Inferior parietal cortex (tissue), 1 donor: ENCODE data around the gene ACAD8.
A peak's percentile ranks its signal among the peaks of the same experiment; 100 is the strongest.

Source experiments
- DNase-seq: peaks from one replicate; pipeline ENCODE4 v3.0.0-alpha.2; 2016; ENCODE audit errors: extremely low spot score

The ACAD8 gene

DNA sequence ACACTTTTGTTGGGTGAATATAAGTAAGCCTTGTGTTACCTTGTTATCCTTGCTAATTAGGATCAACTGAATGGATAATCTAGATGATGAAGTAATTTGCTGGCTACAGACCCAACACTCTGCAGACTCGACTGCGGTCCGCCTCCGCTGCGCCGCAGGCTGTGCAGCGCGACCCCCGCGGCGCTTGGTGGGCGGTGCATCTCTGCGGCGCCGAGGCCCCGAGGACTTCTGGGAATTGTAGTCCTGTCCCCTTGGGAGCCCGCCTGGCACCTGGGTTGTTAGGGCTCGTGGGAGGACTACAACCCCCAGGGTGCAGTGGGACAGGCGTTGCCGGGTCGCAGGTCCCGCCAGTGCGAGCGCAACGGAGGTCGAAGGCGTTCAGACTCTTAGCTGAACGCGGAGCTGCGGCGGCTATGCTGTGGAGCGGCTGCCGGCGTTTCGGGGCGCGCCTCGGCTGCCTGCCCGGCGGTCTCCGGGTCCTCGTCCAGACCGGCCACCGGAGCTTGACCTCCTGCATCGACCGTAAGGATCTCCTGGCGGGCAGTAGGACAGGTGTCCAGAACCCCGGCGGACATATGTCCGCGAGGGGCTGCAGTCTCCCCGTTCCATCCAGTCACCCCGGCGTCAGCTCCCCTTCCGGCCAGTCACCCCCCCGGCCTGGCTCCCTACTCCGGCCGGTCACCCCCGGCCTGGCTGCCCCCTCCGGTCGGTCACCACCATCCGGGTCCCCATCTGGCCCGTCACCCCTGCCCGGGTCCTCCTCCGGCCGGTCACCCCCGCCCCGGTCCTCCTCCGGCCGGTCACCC is at the start of gene ACAD8, which contains the start of gene THYN1:
Gene ACAD8 (plus strand): TSS at position 381 of the 806 bp plus-strand sequence. CDS start 33 bp downstream, at position 414.
Gene THYN1 (minus strand): TSS at position 165 of the 806 bp plus-strand sequence. CDS start 470 bp downstream, outside the sequence.
- DNase-seq, result peak; percentile 97

DNA sequence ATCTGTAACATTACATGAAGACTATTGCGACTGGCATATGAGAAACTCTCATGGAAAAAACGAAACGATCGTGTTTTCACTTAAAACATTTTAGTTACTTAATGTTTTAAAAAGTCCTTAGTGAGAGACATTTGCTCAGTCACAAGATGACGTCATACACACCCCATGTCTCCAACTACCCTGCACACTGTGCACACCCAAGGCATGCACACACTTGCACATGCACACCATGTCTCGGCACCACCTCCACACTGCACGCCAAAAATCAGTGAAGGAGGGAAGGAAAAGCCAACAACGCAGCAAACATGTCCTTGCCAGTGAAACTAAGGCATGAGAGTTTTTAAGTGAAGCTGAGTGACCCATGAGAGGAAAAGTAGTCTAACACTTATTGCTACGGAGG is 47.6 kb upstream of the ACAD8 start:
- no peak for DNase-seq

DNA sequence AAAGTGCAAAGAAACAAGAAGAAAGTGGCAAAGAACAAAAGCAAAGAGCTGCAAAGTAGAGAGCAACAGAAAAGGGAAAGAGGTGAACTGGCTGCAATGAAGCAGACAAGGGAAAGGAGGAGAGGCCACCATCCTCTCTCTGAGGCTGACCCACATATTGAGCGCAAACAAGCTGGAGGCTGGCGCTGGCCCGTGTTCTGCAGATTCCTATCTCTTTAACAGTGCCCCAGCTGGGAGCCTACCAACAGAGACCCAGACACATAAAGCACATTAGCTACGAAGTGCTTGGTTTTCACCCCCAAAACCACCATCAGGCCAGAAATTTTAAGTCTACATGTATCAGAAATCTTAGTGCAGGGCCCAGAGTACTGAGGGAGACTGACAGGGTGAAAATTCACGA is 47.2 kb upstream of the ACAD8 start:
- DNase-seq, result no peak

DNA sequence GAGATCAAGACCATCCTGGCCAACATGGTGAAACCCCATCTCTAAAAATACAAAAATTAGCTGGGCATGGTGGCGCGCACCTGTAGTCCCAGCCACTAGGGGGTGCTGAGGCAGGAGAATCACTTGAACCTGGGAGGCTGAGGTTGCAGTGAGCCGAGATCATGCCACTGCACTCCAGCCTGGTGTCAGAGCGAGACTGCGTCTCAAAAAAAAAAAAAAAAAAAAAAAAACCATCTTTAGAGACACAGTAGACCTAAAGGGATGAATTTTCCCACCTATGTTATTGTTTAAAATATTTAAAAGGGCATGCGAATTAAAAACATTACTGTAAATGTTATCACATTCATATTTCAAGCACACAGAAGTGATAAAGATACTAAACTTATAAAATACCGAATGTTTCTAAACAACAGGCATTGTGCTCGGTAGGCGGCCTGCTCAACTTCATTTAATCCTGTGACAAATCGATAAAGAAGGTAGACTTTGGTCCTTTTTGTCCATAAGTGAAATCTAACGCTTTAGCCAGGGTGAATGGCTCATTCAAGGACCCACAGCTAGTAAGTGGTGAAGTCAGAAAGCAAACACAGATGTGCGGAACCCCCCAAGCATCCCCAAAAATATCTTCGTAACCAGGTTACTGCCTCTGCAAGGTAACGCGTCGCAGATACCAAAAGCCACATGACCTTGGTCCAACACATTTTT is 45.7 kb upstream of the ACAD8 start:
- DNase-seq, result no peak

DNA sequence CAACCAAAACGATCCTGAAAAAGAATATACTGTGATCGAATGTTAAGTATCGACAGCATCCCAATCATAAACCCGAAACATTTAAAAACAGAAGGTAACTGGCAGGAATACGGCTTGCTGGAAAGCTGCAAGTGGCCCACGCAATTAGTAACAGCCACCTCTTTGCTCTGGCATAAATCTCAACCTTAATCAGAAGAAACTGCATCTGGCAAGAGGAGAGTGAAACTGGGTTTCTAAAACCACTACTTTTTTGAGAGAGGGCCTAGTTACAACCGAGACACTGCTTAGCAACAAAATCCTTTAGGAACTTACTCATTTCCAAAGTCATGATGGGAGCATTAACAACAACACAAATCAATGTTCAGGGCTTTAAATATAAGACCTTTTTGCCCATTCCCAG is 37.5 kb upstream of the ACAD8 start:
- DNase-seq, result peak; percentile 31

DNA sequence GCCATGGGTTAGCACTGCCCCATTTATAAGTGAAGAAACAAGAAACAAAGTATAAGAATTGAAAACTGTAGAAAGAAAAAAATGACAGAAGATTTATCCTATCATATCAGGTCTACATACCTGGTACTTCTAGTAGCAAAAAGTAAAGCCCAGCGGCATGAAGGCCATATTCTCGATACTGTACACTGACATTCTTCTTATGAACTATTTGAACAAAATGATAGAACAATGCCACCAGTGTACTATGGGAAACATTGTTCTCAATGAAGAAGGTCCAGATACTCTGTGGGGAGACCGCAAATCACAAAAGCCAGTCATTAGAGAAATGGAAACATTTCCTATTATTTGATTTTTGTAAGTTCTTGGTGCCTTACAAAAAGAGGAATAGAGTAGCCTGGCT is 36.6 kb upstream of the ACAD8 start:
- DNase-seq, result no peak

DNA sequence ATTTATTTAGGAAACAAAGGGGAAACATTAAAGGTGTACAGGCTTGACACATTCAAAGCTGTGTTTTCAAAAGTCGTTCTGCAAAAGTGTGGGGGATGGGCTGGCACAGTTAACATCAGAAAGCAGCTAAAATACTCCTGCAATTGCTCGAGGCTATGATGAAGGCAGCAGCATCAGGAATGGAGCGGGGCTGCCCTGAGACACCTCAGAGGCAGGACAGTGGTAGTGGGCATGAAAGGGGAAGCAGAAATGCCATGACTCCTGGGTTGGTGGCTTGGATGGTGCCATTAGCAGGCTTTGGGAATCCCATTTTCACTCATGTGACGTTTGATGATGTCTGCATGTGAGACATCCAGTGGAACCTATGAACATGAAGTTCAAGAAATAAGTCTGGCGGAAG is 30.2 kb upstream of the ACAD8 start:
- no peak for DNase-seq

DNA sequence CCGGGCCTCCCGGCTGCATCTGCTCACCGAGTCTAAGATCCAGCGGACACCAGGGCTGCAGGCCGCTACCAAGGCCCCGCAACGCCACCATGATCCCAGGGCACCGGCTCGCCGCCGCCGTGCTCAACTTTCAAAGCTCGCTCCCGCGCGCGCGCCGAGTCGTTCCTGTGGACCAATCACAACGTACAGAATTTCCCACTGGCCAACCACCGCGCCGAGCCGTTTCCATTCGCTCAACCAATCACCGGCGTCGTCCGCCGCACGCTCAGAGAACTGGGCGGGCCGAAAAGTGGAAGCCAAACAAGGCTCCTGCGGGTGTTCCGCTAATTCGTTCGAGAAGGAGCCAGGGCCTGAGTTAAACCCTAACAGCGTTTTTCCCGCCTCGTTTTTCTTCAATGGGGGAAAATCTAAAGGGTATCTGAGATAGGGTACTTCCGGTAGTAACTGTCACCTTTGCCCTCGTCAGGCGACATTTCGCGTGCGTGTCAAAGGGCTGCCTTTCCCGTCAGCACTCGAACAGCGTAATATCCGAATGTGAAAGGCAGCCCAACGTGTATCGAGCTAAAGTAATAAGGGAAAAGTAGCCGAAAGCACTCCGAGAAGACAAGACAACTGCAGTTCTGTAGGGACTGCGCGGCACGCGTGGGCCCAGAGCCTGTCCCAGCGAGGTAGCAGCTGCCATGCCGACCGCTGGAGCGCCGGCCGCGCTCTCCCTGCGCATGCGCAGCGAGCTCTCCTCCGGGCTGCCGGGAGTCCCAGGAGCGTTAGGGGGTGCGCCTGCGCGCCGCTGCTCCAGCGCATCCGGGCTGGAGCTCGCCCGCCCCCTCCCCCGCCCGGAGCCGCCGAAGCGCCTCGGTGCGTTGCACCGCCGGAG is 29.3 kb upstream of the ACAD8 start, which contains the start of the genes NCAPD3 and VPS26B:
Gene NCAPD3 (minus strand): TSS at position 132 of the 874 bp plus-strand sequence. CDS start 41 bp downstream, at position 91.
Gene VPS26B (plus strand): TSS at position 836 of the 874 bp plus-strand sequence. CDS start 452 bp downstream, outside the sequence.
- peak; percentile 96 for DNase-seq

DNA sequence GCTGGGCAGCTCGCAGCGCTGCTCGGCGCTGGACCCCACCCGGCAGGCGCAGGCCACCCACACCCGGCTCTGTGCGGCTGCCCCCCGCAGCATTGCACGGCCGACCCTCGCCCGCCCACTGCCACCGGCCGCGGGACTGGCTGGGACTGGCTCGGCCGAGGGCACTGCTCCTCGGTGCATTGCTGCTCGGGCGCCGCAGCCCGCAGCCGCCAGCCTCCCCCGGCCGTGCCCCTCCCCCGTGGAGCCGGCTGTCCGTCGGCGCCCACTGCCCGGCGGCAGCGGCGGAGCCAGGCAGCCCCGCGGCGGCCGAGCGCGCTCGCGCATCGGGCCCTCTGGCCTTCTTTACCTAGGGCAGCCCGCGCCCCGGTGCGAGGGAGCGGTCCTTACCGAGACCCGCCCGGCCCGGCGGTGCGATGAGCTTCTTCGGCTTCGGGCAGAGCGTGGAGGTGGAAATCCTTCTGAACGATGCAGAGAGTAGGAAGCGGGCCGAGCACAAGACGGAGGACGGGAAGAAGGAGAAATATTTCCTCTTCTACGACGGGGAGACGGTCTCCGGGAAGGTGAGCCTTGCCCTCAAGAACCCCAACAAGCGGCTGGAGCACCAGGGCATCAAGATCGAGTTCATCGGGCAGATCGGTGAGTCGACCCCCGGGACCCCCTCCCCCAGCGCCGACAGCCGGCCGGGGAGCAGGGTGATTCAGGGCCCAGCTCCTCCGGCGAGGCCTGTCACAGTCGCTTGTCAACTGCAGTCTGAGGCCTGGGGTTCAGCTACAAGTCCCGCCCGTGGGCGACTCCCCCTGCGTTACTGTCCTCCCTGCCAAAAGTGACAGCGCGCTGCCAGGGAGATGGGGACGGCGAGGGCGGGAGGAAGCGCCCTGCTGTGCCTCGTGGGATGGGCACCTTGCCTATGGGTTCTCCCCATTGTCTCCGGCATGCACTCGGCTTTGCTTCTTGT is 28.4 kb upstream of the ACAD8 start:
- peak; percentile 44 for DNase-seq

DNA sequence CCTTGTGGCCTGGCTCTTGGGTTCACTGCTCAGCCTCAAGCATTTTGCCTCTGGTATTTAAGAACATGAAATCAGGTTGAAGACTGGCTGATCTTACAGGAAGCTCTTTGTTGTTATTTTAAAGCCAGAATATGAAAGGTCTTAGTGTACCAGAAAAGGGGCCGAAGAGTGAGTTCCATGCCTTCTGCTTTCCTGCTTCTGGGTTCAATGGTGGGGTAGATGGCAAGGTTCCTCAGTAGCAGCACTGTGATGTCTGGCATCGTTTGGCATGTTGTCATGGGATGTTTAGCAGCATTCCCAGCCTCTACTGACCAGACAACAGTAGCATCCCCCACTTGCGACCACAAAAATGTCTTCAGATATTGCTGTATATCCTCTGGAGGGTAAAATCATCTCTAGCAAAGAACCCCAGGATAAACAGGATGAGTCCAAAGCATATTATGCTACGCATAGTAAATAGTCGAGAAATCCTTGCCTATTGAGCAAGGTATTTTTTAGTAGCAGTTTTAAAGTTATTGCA is 26.5 kb upstream of the ACAD8 start:
- no peak for DNase-seq

DNA sequence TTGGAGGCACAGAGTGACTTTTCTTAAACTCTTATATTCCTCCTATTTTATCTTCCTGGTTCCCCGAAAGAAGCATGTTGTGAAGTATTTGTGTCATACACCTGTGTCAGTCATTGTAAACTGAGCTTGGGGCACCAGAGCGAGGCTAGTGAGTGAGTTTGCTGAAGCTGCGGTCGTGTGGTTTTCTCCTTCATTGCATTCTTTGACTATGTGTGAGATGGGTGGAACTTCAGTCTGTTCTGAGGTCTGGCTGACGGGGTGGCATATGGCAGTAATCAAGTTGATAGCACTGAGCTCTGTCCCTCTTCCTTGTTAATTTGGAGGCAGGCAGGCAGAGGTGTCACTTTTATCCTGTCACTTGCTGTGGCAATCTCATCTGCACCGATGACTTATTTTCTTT is 24.7 kb upstream of the ACAD8 start:
- DNase-seq, result no peak

DNA sequence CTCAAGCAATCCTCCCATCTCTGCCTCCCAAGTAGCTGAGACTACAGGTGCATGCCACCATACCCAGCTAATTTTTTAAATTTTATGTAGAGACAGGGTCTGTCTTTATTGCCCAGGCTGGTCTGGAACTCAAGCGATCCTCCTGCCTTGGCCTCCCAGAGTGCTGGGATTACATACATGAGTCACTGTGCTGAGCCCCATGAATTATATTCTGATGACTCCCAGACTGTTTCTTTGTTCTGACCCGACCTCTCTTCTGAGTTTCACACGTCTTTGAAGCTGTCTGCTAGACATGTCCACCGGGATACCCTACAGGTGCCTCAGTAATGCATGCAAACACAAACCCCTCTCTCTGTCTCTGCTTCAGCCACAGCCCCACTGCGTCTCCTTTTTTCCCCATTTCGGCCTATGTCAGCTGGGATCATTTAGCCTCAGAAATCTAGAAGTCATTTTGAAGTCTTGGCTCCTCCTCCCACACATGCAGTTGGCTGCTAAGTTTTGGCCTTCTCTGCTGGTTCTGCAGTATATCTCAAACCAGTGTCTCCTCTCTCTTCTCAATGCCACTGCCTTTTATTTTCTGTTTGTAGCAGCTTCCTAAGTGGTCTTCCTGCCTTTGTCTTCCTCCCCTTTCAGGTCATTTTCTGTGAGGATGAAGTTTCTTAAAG is 24.1 kb upstream of the ACAD8 start:
- no peak for DNase-seq

DNA sequence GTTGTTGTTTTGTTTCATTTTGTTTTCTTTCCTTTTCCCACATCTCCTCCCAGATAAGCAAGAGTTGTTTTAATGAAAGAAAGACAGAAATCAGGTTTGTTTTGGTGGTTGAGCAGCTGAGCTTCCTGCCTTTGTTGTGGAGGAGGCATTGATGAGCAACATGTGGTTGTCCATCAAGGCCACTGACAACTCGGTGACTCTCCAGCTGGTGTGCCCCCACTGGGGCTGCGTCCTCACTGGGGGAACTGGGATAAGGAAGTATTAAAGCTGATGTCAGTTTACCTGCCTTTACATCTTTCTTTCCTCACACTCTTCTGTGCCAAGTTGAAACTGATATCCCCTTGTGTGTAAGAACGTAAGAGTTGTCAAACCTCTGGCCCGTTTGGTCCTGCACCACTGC is 23.0 kb upstream of the ACAD8 start:
- no peak for DNase-seq

DNA sequence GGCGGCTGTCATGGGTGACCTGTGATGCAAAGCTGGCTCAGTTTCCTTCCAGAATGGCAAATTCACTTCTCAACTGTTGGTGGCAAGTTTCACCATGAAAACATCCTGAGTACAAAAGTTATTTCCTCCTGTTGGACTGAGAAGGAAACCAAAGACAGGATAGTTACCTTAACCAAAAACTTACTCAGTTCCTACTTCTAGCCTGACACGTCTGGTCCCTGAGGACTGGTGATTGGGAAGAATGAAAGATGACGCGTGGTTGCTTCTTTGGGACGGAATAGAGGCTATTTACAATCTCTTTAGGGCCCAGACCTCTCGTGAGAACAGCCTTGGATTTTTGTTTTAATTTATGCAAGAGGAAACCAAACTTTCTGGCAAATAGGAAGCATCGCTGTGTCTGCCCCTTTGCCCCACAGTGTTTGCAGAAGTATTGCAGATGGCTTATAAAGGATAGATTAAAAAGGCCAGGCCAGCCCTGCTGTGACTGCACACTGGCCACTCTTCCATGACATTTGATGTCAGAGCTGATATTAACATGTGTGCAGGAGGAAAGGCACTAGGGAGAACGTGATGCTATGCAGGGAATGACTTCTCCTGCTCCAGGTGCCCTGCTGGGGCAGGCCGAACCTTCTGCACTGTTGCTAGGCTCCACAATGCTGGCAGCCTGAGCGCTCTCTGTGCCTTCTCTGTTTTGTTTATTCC is 21.3 kb upstream of the ACAD8 start:
- DNase-seq, result no peak

DNA sequence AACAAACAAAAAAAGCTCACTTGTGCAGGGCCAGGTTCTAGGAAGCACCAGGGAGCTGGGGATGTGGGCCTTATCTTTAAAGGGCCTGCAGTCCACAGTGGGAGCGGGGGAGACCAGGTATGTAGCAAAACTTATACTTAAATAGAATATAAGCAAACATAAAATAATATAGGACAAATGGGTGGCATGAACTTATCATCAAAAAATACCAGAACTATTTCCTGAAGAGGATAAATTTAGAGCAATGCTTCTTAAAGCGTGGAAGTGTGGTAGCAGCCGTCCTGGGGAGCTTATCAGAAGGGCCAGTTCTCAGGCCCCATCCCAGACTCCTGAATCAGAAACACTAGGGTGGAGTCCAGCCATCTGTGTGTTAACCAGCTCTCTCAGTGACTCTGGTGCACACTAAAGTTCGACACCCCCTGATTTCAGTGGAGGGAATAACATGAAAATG is 19.6 kb upstream of the ACAD8 start:
- DNase-seq, result no peak

DNA sequence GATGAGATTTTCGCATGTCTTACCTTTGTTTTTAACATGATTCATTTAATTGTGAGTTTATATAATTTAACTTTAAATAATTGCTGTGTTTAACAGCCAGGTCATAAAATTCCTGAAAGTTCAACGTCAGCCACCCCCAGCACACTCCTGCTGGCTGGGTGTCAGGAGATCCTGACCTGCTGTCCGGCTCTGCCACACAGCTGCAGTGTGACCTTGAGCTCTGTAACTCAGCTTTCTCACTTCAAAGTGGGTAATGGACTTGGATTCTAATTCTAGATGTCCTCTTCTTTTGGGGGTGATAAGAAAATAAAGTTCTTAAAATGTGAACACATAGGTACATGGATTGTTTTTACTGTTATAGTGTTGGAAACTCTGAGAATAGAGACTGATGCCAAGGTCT is 18.0 kb upstream of the ACAD8 start:
- no peak for DNase-seq

DNA sequence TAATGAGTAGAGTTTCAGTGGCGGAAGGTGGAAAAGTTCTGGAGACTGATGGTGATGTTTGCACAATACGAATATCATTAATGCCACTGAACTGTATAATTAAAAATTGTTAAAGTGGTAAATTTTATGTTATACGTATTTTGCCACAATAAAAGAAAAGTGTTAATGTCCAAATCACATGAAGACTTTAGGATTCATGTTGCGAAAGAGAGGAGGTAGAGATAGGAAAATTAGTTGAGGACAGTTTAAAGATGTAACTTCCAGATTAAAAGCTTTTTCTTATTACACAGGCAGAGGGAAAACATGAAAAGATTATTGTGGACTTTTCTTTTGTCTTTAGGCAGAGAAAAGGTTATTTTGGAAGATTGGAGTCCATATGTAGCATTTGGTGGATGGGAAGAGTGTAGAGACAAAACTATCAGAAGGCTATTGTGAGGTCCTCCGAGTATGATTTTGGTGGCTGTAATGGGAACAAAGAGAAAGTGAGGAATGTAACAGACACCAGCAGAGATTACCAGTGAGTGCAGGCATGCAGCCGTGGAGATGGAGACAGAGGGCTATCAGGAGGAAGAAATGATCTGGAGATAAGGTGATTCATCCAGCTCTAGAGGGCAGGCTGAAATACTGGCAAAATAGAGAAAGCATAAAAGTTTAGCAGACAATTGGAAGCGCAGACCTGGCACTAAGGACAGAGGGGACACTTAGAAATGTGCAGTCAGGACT is 16.4 kb upstream of the ACAD8 start:
- DNase-seq, result no peak

DNA sequence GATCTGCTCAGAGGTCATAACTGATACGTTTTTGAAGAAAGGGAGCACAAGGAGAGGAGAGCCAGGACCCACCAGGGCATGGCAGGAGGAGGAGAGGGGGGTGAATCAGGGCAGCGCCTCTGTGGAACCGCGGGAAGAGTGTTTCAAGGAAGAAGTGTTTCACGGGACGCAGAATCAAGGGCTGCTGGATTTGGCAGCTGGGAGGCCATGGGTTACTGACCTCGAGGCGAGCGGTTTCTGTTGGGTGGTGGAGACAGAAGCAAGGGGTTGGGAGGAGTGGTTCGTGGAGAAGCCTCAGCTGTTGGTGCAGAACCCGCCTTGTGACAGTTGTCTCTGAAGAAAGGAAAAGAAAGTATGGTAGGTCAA is 15.8 kb upstream of the ACAD8 start:
- DNase-seq, result no peak

DNA sequence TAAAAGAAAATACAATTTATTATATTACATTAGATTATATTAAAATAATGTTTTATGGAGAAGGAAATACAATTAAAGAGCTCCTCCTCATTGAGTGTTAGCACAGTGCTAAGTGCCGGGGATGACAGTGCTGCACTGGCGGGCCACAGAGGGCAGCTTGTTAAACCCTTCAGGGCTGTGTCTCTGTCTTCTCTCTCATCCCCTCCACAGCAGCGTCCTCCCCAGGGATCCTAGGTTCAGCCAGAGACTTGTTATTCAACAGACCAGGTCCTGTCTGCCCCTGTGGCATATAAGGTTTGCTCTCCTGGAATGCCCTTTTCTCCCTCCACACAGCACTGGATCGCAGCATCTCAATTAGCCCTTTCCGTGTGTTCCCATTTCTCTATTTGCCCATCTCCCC is 14.4 kb upstream of the ACAD8 start:
- DNase-seq, result no peak
